H9 (cell line): ENCODE data around the gene RIMBP2. TPM values are rescaled to one million over a fixed set of nuclear protein-coding genes. Genes with fewer than 3 reads are reported as not detected.
A peak's percentile ranks its signal among the peaks of the same experiment; 100 is the strongest.

Experiments
- DNase-seq: peaks from one replicate; pipeline ENCODE4 v3.0.0-alpha.2; 2017
- H2AFZ ChIP-seq: one replicate; pipeline ENCODE4 v1.6.1; 2013; ENCODE audit warnings: mild to moderate bottlenecking, low read length, control low read depth, moderate library complexity
- H2AK5ac ChIP-seq: 2 replicates; pipeline ENCODE4 v1.6.1; 2013; ENCODE audit warnings: low read length, control low read depth, mixed read lengths; ENCODE audit not compliant: insufficient read length
- H2BK120ac ChIP-seq: one replicate; pipeline ENCODE4 v1.6.1; 2013; ENCODE audit warnings: low read depth, mild to moderate bottlenecking, low read length, control low read depth, inconsistent platforms; ENCODE audit not compliant: poor library complexity, severe bottlenecking
- H2BK12ac ChIP-seq: 2 replicates; pipeline ENCODE4 v1.6.1; 2013; ENCODE audit warnings: low read length, control low read depth, mixed read lengths, low read depth; ENCODE audit not compliant: insufficient read length
- H2BK15ac ChIP-seq: 2 replicates; pipeline ENCODE4 v1.6.1; 2013; ENCODE audit warnings: low read depth, low read length, control low read depth
- H2BK20ac ChIP-seq: one replicate; pipeline ENCODE4 v1.6.1; 2013; ENCODE audit warnings: low read depth, mild to moderate bottlenecking, low read length, control low read depth, inconsistent platforms; ENCODE audit not compliant: poor library complexity, severe bottlenecking
- H2BK5ac ChIP-seq: 2 replicates; pipeline ENCODE4 v1.6.1; 2013; ENCODE audit warnings: low read length, control low read depth, mixed read lengths; ENCODE audit not compliant: insufficient read length
- H3K14ac ChIP-seq: 2 replicates; pipeline ENCODE4 v1.6.1; 2013; ENCODE audit warnings: low read length, control low read depth; ENCODE audit not compliant: insufficient read depth
- H3K18ac ChIP-seq: 2 replicates; pipeline ENCODE4 v1.6.1; 2013; ENCODE audit warnings: low read depth, mild to moderate bottlenecking, mixed read lengths, low read length, control low read depth; ENCODE audit not compliant: insufficient read length
- H3K23ac ChIP-seq: 2 replicates; pipeline ENCODE4 v1.6.1; 2013; ENCODE audit warnings: low read length, control low read depth, mixed read lengths, low read depth; ENCODE audit not compliant: insufficient read length
- H3K23me2 ChIP-seq: 2 replicates; pipeline ENCODE4 v1.6.1; 2013; ENCODE audit warnings: low read depth, mild to moderate bottlenecking, mixed read lengths, low read length, control low read depth; ENCODE audit not compliant: insufficient read length, poor library complexity, severe bottlenecking
- H3K27ac ChIP-seq: 2 replicates; pipeline ENCODE4 v1.5.1; 2013; ENCODE audit warnings: low read length, control low read depth, mixed read lengths, low read depth; ENCODE audit not compliant: insufficient read length
- H3K27me3 ChIP-seq: 2 replicates; pipeline ENCODE4 v1.6.1; 2013; ENCODE audit warnings: low read length, control low read depth, inconsistent platforms; ENCODE audit not compliant: insufficient read depth
- H3K4ac ChIP-seq: 2 replicates; pipeline ENCODE4 v1.6.1; 2013; ENCODE audit warnings: low read depth, mild to moderate bottlenecking, control low read depth, inconsistent platforms, low read length, moderate library complexity
- H3K4me1 ChIP-seq: 2 replicates; pipeline ENCODE4 v1.6.1; 2013; ENCODE audit warnings: low read length, control low read depth, inconsistent platforms; ENCODE audit not compliant: insufficient read depth
- H3K4me2 ChIP-seq: 2 replicates; pipeline ENCODE4 v1.6.1; 2013; ENCODE audit warnings: low read length, control low read depth, mixed read lengths; ENCODE audit not compliant: insufficient read length, insufficient read depth
- H3K56ac ChIP-seq: 2 replicates; pipeline ENCODE4 v1.6.1; 2013; ENCODE audit warnings: low read depth, mild to moderate bottlenecking, mixed read lengths, low read length, control low read depth; ENCODE audit not compliant: insufficient read length
- H3K79me1 ChIP-seq: 2 replicates; pipeline ENCODE4 v1.6.1; 2013; ENCODE audit warnings: low read depth, mild to moderate bottlenecking, moderate library complexity, low read length, control low read depth, inconsistent platforms; ENCODE audit not compliant: insufficient read depth, poor library complexity, severe bottlenecking
- H3K79me2 ChIP-seq: 2 replicates; pipeline ENCODE4 v1.6.1; 2013; ENCODE audit warnings: low read length, control low read depth, inconsistent platforms; ENCODE audit not compliant: insufficient read depth
- H3K9ac ChIP-seq: 2 replicates; pipeline ENCODE4 v1.6.1; 2013; ENCODE audit warnings: low read length, control low read depth, mixed read lengths; ENCODE audit not compliant: insufficient read length; ENCODE audit errors: extremely low read depth
- H3K9me3 ChIP-seq: one replicate; pipeline ENCODE4 v1.6.1; 2013; ENCODE audit warnings: low read depth, low read length, inconsistent platforms; ENCODE audit not compliant: control insufficient read depth
- H3T11ph ChIP-seq: one replicate; pipeline ENCODE4 v1.6.1; 2013; ENCODE audit warnings: mild to moderate bottlenecking, low read length, control low read depth, inconsistent platforms
- H4K20me1 ChIP-seq: one replicate; pipeline ENCODE4 v1.6.1; 2013; ENCODE audit not compliant: control insufficient read depth, insufficient read length, insufficient read depth
- H4K5ac ChIP-seq: 2 replicates; pipeline ENCODE4 v1.6.1; 2013; ENCODE audit warnings: low read depth, mild to moderate bottlenecking, mixed read lengths, low read length, control low read depth; ENCODE audit not compliant: insufficient read length
- H4K8ac ChIP-seq: replicated peaks from 2 replicates; pipeline ENCODE4 v1.6.1; 2013; ENCODE audit warnings: low read length, control low read depth, mixed read lengths, low read depth; ENCODE audit not compliant: insufficient read length
- H4K91ac ChIP-seq: 2 replicates; pipeline ENCODE4 v1.6.1; 2013; ENCODE audit warnings: low read depth, mild to moderate bottlenecking, moderate library complexity, mixed read lengths, low read length, control low read depth; ENCODE audit not compliant: insufficient read length
- H3K27ac Mint-ChIP-seq, 3 experiments: 2 replicates in 2 of 3; 3 replicates in 1 of 3; pipeline ENCODE4 v1.8.0; 2020 to 2021; ENCODE audit warnings: mixed read lengths in 3 of 3, mild to moderate bottlenecking in 1 of 3, moderate library complexity in 1 of 3
- H3K27me3 Mint-ChIP-seq: 2 replicates; pipeline ENCODE4 v1.8.0; 2021; ENCODE audit warnings: low read depth, mild to moderate bottlenecking, moderate library complexity, mixed read lengths
- H3K36me3 Mint-ChIP-seq, 3 experiments: 2 replicates in 2 of 3; 3 replicates in 1 of 3; pipeline ENCODE4 v1.8.0; 2020 to 2021; ENCODE audit warnings: low read depth in 3 of 3, mixed read lengths in 3 of 3; ENCODE audit not compliant: insufficient read depth in 1 of 3
- H3K4me1 Mint-ChIP-seq, 2 experiments: 2 replicates each; pipeline ENCODE4 v1.8.0; 2020; ENCODE audit warnings: mixed read lengths in 2 of 2
- H3K4me3 Mint-ChIP-seq, 2 experiments: 2 replicates in 1 of 2; 3 replicates in 1 of 2; pipeline ENCODE4 v1.8.0; 2020 to 2021; ENCODE audit warnings: mild to moderate bottlenecking in 2 of 2, mixed read lengths in 2 of 2, moderate library complexity in 1 of 2
- H3K9me3 Mint-ChIP-seq, 2 experiments: 2 replicates in 1 of 2; 3 replicates in 1 of 2; pipeline ENCODE4 v1.8.0; 2020; ENCODE audit warnings: mild to moderate bottlenecking in 2 of 2, mixed read lengths in 2 of 2, moderate library complexity in 1 of 2
- WGBS: extraction: QIAGEN DNeasy Blood & Tissue Kit; methylation state at CpG from one replicate; pipeline ENCODE4 v1.1.7; 2013; ENCODE audit warnings: missing lambda C conversion rate, low lambda C conversion rate, mixed read lengths; ENCODE audit not compliant: insufficient read length; ENCODE audit errors: extremely low coverage; 5-methylcytosine and 5-hydroxymethylcytosine counted together
- total RNA-seq: library from RNA; stranded (reverse); gene quantifications from 2 replicates; pipeline ENCODE4 v1.2.1, GENCODE V29; 2021
- TF ChIP-seq, protein P1 (sequence below): fragments of 200-600 bp; sonication (generic); conservative IDR thresholded peaks from 3 replicates; pipeline ENCODE4 v1.8.0; 2021; ENCODE audit warnings: antibody characterized with exemption, mild to moderate bottlenecking

RIMBP2 gene
- total RNA-seq, 1 experiment from 2014 or later = 0.70 TPM

DNA sequence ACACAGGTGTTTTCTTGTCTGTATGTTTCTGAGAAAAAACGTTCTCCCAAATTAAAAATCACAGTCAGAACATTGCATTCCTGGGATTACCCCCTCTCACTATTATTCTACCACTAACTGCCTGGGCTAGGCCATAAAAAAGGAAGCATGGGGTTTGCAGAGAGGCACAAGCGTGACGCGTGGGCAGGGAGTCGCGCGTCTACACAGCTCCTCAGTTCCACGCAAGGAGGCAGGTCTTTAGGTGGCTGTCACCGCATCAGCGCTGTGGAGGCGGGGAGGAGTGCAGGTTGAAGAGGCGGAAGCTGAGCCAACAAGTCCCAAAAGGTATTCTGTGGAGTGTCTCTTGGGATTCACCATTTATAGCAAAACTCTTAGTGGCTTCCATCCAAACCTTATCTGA is 109.9 kb downstream of the RIMBP2 start:
- no peaks in the 10 kb centered on the region; a peak in 1 of 7 replicates for H3K36me3 Mint-ChIP-seq
- no peak overlapping the region for H3K4me3 Mint-ChIP-seq
- Histone ChIP-seq H4K8ac (no peak overlapping the region), H3K14ac (no peak overlapping the region), H4K20me1 (no peaks in the 10 kb centered on the region), H4K91ac (no peak overlapping the region), H3K4me1 (no peaks in the 10 kb centered on the region), H2BK12ac (no peak overlapping the region), H2BK20ac (no peak overlapping the region), H3K23me2 (no peaks in the 10 kb centered on the region), H3K23ac (no peak overlapping the region), H2BK120ac (no peak overlapping the region), H2BK5ac (no peak overlapping the region), H2BK15ac (no peak overlapping the region), H3K4me2 (no peak overlapping the region), H3K79me1 (no peaks in the 10 kb centered on the region), H4K5ac (no peak overlapping the region), H3K4ac (no peak overlapping the region), H3T11ph (no peak overlapping the region), H3K27me3 (no peaks in the 10 kb centered on the region), H3K9ac (no peak overlapping the region), H3K18ac (no peak overlapping the region), H3K9me3 (no peaks in the 10 kb centered on the region), H3K56ac (no peak overlapping the region), H2AFZ (no peak overlapping the region), H3K79me2 (no peaks in the 10 kb centered on the region), H3K27ac (no peak overlapping the region), H2AK5ac (no peak overlapping the region)
- DNase-seq = no peak
- H3K4me1 Mint-ChIP-seq = peaks cover 5 to 9% of the 10 kb centered on the region in 2 experiments
- TF ChIP-seq, protein P1, sequence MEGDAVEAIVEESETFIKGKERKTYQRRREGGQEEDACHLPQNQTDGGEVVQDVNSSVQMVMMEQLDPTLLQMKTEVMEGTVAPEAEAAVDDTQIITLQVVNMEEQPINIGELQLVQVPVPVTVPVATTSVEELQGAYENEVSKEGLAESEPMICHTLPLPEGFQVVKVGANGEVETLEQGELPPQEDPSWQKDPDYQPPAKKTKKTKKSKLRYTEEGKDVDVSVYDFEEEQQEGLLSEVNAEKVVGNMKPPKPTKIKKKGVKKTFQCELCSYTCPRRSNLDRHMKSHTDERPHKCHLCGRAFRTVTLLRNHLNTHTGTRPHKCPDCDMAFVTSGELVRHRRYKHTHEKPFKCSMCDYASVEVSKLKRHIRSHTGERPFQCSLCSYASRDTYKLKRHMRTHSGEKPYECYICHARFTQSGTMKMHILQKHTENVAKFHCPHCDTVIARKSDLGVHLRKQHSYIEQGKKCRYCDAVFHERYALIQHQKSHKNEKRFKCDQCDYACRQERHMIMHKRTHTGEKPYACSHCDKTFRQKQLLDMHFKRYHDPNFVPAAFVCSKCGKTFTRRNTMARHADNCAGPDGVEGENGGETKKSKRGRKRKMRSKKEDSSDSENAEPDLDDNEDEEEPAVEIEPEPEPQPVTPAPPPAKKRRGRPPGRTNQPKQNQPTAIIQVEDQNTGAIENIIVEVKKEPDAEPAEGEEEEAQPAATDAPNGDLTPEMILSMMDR = no peak
- peak overlapping the region in 1 of 3 experiments; percentile 44; a peak in 2 of 7 replicates for H3K27ac Mint-ChIP-seq
- no peaks in the 10 kb centered on the region; a peak in 1 of 5 replicates for H3K9me3 Mint-ChIP-seq
- no CpG with 5 or more reads among the region's 12 CpGs for WGBS
- H3K27me3 Mint-ChIP-seq = no peaks in the 10 kb centered on the region
